ENCODE results near the gene TIFAB.

GRCh38 chr5:135460246-135461033 is 8.3 kb upstream of the TIFAB start:
- TF ChIP-seq, protein P1, sequence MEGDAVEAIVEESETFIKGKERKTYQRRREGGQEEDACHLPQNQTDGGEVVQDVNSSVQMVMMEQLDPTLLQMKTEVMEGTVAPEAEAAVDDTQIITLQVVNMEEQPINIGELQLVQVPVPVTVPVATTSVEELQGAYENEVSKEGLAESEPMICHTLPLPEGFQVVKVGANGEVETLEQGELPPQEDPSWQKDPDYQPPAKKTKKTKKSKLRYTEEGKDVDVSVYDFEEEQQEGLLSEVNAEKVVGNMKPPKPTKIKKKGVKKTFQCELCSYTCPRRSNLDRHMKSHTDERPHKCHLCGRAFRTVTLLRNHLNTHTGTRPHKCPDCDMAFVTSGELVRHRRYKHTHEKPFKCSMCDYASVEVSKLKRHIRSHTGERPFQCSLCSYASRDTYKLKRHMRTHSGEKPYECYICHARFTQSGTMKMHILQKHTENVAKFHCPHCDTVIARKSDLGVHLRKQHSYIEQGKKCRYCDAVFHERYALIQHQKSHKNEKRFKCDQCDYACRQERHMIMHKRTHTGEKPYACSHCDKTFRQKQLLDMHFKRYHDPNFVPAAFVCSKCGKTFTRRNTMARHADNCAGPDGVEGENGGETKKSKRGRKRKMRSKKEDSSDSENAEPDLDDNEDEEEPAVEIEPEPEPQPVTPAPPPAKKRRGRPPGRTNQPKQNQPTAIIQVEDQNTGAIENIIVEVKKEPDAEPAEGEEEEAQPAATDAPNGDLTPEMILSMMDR (IDR thresholded peaks at IDR 0.05) = no peak
- TF ChIP-seq POLR2A (IDR thresholded peaks at IDR 0.05) = no peak

Data from transverse colon (tissue), 3 donors.